K562 (cell line): ENCODE measurements around the gene PRKACA.

ENCODE experiments used
- ATF1 ChIP-seq, 2 experiments: fragments of 450-650 bp in 1 of 2; IDR thresholded peaks; 2 replicates each; pipeline ENCODE4 v1.6.1; 2016; ENCODE audit warnings: missing compliant biosample characterization in 1 of 2, missing genetic modification characterization in 1 of 2
- BRD4 ChIP-seq: fragments of 200-600 bp; sonication (generic); IDR thresholded peaks from 2 replicates; pipeline ENCODE4 v1.6.1; 2017; ENCODE audit warnings: inconsistent platforms
- CTCF ChIP-seq, 3 experiments: IDR thresholded peaks in 2 of 3; conservative IDR thresholded peaks in 1 of 3; 2 replicates each; pipeline ENCODE4 v1.5.1; 2011 to 2012; ENCODE audit warnings: low read length in 3 of 3, mild to moderate bottlenecking in 3 of 3, control low read depth in 2 of 3, improper control_type of control experiment in 1 of 3, inconsistent platforms in 1 of 3, low read depth in 1 of 3, mixed read lengths in 1 of 3, moderate library complexity in 1 of 3; ENCODE audit not compliant: insufficient read depth in 2 of 3
- EGR1 ChIP-seq: fragments of 450-650 bp; conservative IDR thresholded peaks from 2 replicates; pipeline ENCODE4 v1.6.1; 2017; ENCODE audit warnings: mild to moderate bottlenecking
- FIP1L1 ChIP-seq: fragments of 200-400 bp; formaldehyde crosslinking; IDR thresholded peaks from 2 replicates; pipeline ENCODE4 v1.6.1; 2018; ENCODE audit warnings: mild to moderate bottlenecking, low read depth, low read length; ENCODE audit not compliant: poor library complexity, severe bottlenecking
- HDGF ChIP-seq: fragments of 450-650 bp; IDR thresholded peaks from 2 replicates; pipeline ENCODE4 v1.6.1; 2016
- IRF9 ChIP-seq: fragments of 450-650 bp; IDR thresholded peaks from 2 replicates; pipeline ENCODE4 v1.6.1; 2016; ENCODE audit warnings: missing biosample characterization, missing genetic modification characterization
- NFIC ChIP-seq: fragments of 450-650 bp; IDR thresholded peaks from 2 replicates; pipeline ENCODE4 v1.6.1; 2017; ENCODE audit warnings: mild to moderate bottlenecking, inconsistent platforms
- NR2F6 ChIP-seq: fragments of 450-650 bp; formaldehyde crosslinking; IDR thresholded peaks from 2 replicates; pipeline ENCODE4 v1.4.0; 2020; ENCODE audit warnings: mild to moderate bottlenecking
- POLR2A ChIP-seq: fragments of 450-650 bp; conservative IDR thresholded peaks from 2 replicates; pipeline ENCODE4 v1.6.1; 2016
- REST ChIP-seq, 2 experiments: fragments of 450-650 bp; formaldehyde crosslinking in 1 of 2; IDR thresholded peaks; 2 replicates each; pipeline versions ENCODE4 v1.4.0 to v1.6.1; 2014 to 2020; ENCODE audit warnings: mild to moderate bottlenecking in 2 of 2, borderline replicate concordance in 1 of 2, low read depth in 1 of 2
- RFX5 ChIP-seq: IDR thresholded peaks from 2 replicates; pipeline ENCODE4 v1.6.1; 2011; ENCODE audit warnings: low read depth, mild to moderate bottlenecking, improper control_type of control experiment, low read length
- ZBED1 ChIP-seq: IDR thresholded peaks from 2 replicates; pipeline ENCODE4 v1.6.1; 2014
- ZFX ChIP-seq: sonication (generic); formaldehyde crosslinking; IDR thresholded peaks from 2 replicates; pipeline ENCODE4 v1.8.0; 2022; ENCODE audit warnings: mild to moderate bottlenecking, missing genetic modification reagents, moderate library complexity

GRCh38 chr19:14115756-14116155, 1.8 kb downstream of the PRKACA start:
- TF ChIP-seq FIP1L1 (no peak), NR2F6 (CRISPR knock-in tag) (no peak), ZBED1 (no peak), HDGF (no peak), ZFX (CRISPR knock-in tag) (no peak), POLR2A (no peak), BRD4 (no peak), EGR1 (no peak), CTCF (IDR thresholded peaks at IDR 0.05 in 2 of 3, conservative IDR thresholded peaks at IDR 0.05 in 1 of 3; ENCODE audit: insufficient read depth in 2 of 3, low read depth in 1 of 3, low read length in 3 of 3) (no peak), ATF1 (CRISPR knock-in tag; IDR thresholded peaks at IDR 0.05) (no peak), ATF1 (tag; IDR thresholded peaks at IDR 0.05) (no peak), REST (IDR thresholded peaks at IDR 0.05; ENCODE audit: borderline replicate concordance) (no peak), REST (CRISPR knock-in tag; IDR thresholded peaks at IDR 0.05; ENCODE audit: low read depth) (no peak), RFX5 (no peak), IRF9 (tag) (no peak), NFIC (no peak)
